ENCODE measurements around the gene AFF3. TPM values are rescaled to one million over a fixed set of nuclear protein-coding genes. Genes with fewer than 3 reads are reported as not detected.

AFF3 gene
- total RNA-seq, 1 experiment from 2014 or later: 0.05 TPM

DNA sequence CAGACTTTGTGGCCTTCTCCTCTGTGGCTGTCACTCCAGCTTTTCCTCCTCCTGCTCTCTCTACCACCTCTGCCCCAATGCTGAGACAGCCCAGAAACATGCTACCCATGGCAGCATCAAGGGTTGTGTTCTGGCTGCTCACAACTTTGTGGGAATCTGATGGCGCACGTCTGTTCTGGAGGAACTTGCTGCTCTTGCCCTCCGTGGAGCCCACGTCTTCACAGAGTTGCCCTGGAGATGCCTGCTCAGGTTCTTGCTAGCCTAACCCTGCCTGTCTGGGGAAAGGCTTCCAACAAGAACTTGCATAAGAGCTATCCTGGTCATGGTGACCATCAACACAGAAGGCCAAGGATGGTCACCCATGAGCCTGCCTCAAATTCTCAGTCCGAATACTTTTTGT lies 237.4 kb downstream of the AFF3 start:
- no peak overlapping the region for H3K4me3 ChIP-seq (ENCODE audit: low read depth, low read length)
- no TSS peak for BruUV-seq (replicated peaks)
- intact Hi-C loops (cut with micrococcal nuclease; ENCODE audit: unreplicated experiment): no loop called here
- Mint-ChIP-seq H3K27me3 (ENCODE audit: insufficient read depth, unreplicated experiment) (peaks cover 24% of the 10 kb centered on the region), H3K9me3 (ENCODE audit: unreplicated experiment) (no peaks in the 10 kb centered on the region), H3K27ac (ENCODE audit: unreplicated experiment) (no peak overlapping the region), H3K36me3 (ENCODE audit: insufficient read depth, unreplicated experiment) (no peaks in the 10 kb centered on the region), H3K4me3 (ENCODE audit: unreplicated experiment) (no peak overlapping the region), H3K4me1 (ENCODE audit: low read depth, unreplicated experiment) (no peaks in the 10 kb centered on the region)
- no peaks in the 10 kb centered on the region for H3K36me3 ChIP-seq (ENCODE audit: control insufficient read depth, insufficient read depth, low read length)
- CTCF ChIA-PET: no interaction called here
- no peaks in the 10 kb centered on the region for H3K9me3 ChIP-seq
- DNase-seq: no peak
- POLR2A ChIA-PET: no interaction called here
- H3K4me1 ChIP-seq: no peaks in the 10 kb centered on the region
- no peaks in the 10 kb centered on the region for H3K27me3 ChIP-seq (replicated peaks; ENCODE audit: control insufficient read depth, insufficient read depth, low read length)
- TF ChIP-seq, protein P1, sequence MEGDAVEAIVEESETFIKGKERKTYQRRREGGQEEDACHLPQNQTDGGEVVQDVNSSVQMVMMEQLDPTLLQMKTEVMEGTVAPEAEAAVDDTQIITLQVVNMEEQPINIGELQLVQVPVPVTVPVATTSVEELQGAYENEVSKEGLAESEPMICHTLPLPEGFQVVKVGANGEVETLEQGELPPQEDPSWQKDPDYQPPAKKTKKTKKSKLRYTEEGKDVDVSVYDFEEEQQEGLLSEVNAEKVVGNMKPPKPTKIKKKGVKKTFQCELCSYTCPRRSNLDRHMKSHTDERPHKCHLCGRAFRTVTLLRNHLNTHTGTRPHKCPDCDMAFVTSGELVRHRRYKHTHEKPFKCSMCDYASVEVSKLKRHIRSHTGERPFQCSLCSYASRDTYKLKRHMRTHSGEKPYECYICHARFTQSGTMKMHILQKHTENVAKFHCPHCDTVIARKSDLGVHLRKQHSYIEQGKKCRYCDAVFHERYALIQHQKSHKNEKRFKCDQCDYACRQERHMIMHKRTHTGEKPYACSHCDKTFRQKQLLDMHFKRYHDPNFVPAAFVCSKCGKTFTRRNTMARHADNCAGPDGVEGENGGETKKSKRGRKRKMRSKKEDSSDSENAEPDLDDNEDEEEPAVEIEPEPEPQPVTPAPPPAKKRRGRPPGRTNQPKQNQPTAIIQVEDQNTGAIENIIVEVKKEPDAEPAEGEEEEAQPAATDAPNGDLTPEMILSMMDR (IDR thresholded peaks at IDR 0.05; ENCODE audit: insufficient read depth in 1 of 2, low read depth in 1 of 2, low read length in 1 of 2, severe bottlenecking in 1 of 2, unreplicated experiment in 1 of 2): no peak

DNA sequence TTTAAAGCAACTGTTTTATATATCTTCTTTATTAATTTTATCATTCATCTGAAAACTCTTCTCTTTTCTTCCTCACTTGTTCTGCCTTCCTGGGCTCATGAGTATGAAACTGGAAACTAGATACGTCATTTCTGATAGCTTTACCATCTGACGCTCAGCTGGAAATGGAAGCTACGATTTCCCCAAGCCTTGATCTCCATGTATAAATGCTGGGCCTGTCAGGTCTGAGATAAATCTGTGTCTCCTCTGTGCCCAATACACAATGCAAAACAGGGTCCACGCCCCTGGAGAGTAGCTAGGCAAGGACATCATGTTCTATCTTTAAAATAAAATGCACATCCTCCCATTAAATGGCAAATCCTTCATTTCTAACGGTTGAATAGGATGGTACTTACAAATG lies 238.4 kb downstream of the AFF3 start:
- no peak overlapping the region for H3K4me3 Mint-ChIP-seq (ENCODE audit: unreplicated experiment)
- Histone ChIP-seq H3K4me1 (no peaks in the 10 kb centered on the region), H3K4me3 (ENCODE audit: low read depth, low read length) (no peak overlapping the region), H3K36me3 (ENCODE audit: control insufficient read depth, insufficient read depth, low read length) (no peaks in the 10 kb centered on the region), H3K27me3 (replicated peaks; ENCODE audit: control insufficient read depth, insufficient read depth, low read length) (no peaks in the 10 kb centered on the region), H3K9me3 (no peaks in the 10 kb centered on the region)
- ChIA-PET POLR2A (no interaction called here), CTCF (no interaction called here)
- H3K9me3 Mint-ChIP-seq (ENCODE audit: unreplicated experiment): no peaks in the 10 kb centered on the region
- TF ChIP-seq, protein P1 (IDR thresholded peaks at IDR 0.05; ENCODE audit: insufficient read depth in 1 of 2, low read depth in 1 of 2, low read length in 1 of 2, severe bottlenecking in 1 of 2, unreplicated experiment in 1 of 2): no peak
- intact Hi-C loops (cut with micrococcal nuclease; ENCODE audit: unreplicated experiment): no loop called here
- H3K27me3 Mint-ChIP-seq (ENCODE audit: insufficient read depth, unreplicated experiment): peaks cover 26% of the 10 kb centered on the region
- H3K27ac Mint-ChIP-seq (ENCODE audit: unreplicated experiment): no peak overlapping the region
- DNase-seq: no peak
- BruUV-seq (replicated peaks): no TSS peak
- H3K36me3 Mint-ChIP-seq (ENCODE audit: insufficient read depth, unreplicated experiment): no peaks in the 10 kb centered on the region
- no peaks in the 10 kb centered on the region for H3K4me1 Mint-ChIP-seq (ENCODE audit: low read depth, unreplicated experiment)

DNA sequence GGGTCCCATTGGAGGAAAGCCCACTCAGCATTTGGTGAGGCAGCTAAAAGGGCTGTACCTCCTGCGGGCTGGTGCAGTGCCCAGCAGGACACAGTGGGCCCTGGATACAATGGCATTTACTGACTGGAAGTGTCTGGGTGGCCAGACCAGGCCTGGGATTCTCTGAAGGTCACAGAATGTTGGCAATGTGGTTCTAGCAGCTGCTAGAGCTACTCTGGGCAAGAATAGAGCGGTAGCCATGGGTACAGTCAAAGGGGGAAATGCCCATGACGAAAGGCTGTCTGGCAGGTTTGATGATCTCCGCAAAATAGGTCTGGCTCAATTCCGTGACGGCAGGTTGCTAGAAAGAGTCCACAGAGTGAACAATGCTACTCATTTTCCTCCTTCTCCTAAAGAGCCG lies 241.8 kb downstream of the AFF3 start:
- DNase-seq: no peak
- H3K4me3 Mint-ChIP-seq (ENCODE audit: unreplicated experiment): no peak overlapping the region
- intact Hi-C loops (cut with micrococcal nuclease; ENCODE audit: unreplicated experiment): no loop called here
- no peaks in the 10 kb centered on the region for H3K9me3 Mint-ChIP-seq (ENCODE audit: unreplicated experiment)
- H3K27ac Mint-ChIP-seq (ENCODE audit: unreplicated experiment): no peak overlapping the region
- no peaks in the 10 kb centered on the region for H3K4me1 Mint-ChIP-seq (ENCODE audit: low read depth, unreplicated experiment)
- Histone ChIP-seq H3K9me3 (no peaks in the 10 kb centered on the region), H3K27me3 (replicated peaks; ENCODE audit: control insufficient read depth, insufficient read depth, low read length) (no peaks in the 10 kb centered on the region), H3K4me1 (no peaks in the 10 kb centered on the region), H3K36me3 (ENCODE audit: control insufficient read depth, insufficient read depth, low read length) (no peaks in the 10 kb centered on the region), H3K4me3 (ENCODE audit: low read depth, low read length) (no peak overlapping the region)
- H3K27me3 Mint-ChIP-seq (ENCODE audit: insufficient read depth, unreplicated experiment): peaks cover 24% of the 10 kb centered on the region
- ChIA-PET CTCF (no interaction called here), POLR2A (no interaction called here)
- TF ChIP-seq, protein P1 (IDR thresholded peaks at IDR 0.05; ENCODE audit: insufficient read depth in 1 of 2, low read depth in 1 of 2, low read length in 1 of 2, severe bottlenecking in 1 of 2, unreplicated experiment in 1 of 2): no peak
- no peaks in the 10 kb centered on the region for H3K36me3 Mint-ChIP-seq (ENCODE audit: insufficient read depth, unreplicated experiment)
- no TSS peak for BruUV-seq (replicated peaks)
